Ecto neural progenitor cell (in vitro differentiated cells): Measurements from ENCODE around the gene TBL1XR1.
"Not testable (repeated sequence)": the region's sequence is repeated elsewhere in the genome, so short reads cannot be mapped to it uniquely, and the experiment has no call there.

Experiments used
- DNase-seq: peaks from one replicate; pipeline ENCODE4 v3.0.0-alpha.2; 2018; ENCODE audit warnings: low spot score

TBL1XR1 gene

GRCh38 chr3:177013681-177014280 lies 183.5 kb downstream of the TBL1XR1 start:
- DNase-seq: no peak

GRCh38 chr3:177005718-177006405 lies 191.4 kb downstream of the TBL1XR1 start:
- no peak for DNase-seq

GRCh38 chr3:177000159-177000558 lies 197.1 kb downstream of the TBL1XR1 start:
- not testable (repeated sequence) for DNase-seq

- no peak for DNase-seq
Measured at GRCh38 chr3:176995946-176996345, 201.3 kb downstream of the TBL1XR1 start.

GRCh38 chr3:176994891-176995781 lies 202.1 kb downstream of the TBL1XR1 start:
- no peak for DNase-seq

GRCh38 chr3:176994393-176994792 lies 202.9 kb downstream of the TBL1XR1 start:
- no peak for DNase-seq

GRCh38 chr3:176992978-176993377 lies 204.3 kb downstream of the TBL1XR1 start:
- DNase-seq: no peak

- DNase-seq: no peak
Measured at GRCh38 chr3:176992565-176992964, 204.7 kb downstream of the TBL1XR1 start.

GRCh38 chr3:176988795-176989194 lies 208.5 kb downstream of the TBL1XR1 start:
- DNase-seq: no peak

- DNase-seq: no peak
Measured at GRCh38 chr3:176987901-176988650, 209.2 kb downstream of the TBL1XR1 start.

- no peak for DNase-seq
Measured at GRCh38 chr3:176978441-176978840, 218.8 kb downstream of the TBL1XR1 start.

- no peak for DNase-seq
Measured at GRCh38 chr3:176977331-176977730, 220.0 kb downstream of the TBL1XR1 start.

GRCh38 chr3:176976586-176976985 lies 220.7 kb downstream of the TBL1XR1 start:
- no peak for DNase-seq

GRCh38 chr3:176974279-176974678 lies 223.0 kb downstream of the TBL1XR1 start:
- DNase-seq: no peak

GRCh38 chr3:176971613-176972174 lies 225.6 kb downstream of the TBL1XR1 start:
- no peak for DNase-seq

GRCh38 chr3:176970770-176971169 lies 226.5 kb downstream of the TBL1XR1 start:
- no peak for DNase-seq

GRCh38 chr3:176969506-176969905 lies 227.8 kb downstream of the TBL1XR1 start:
- no peak for DNase-seq
